K562 (cell line): Measurements from ENCODE around the gene NAA15. TPM values are rescaled to one million over a fixed set of nuclear protein-coding genes. Genes with fewer than 3 reads are reported as not detected.

Source experiments
- ATAC-seq: fragments of 200-7000 bp; cut with Tn5 transposase; 3 replicates; pipeline ENCODE4 v1.9.1; 2020; ENCODE audit warnings: moderate library complexity
- BruUV-seq: library from RNA; stranded (reverse); fragments of 400-500 nt; replicated peaks from 2 replicates; lab custom pipeline; 2021; lab: Mats Ljungman, UMichigan
- CTCF ChIA-PET: fragments of 300-600 bp; formaldehyde crosslinking; extraction: SDS; loops from one replicate; lab custom pipeline; 2021; ENCODE audit warnings: low intra/inter-chr PET ratio; lab: Yijun Ruan, JAX
- POLR2A ChIA-PET: fragments of 300-600, 350-650 bp; sonication (Branson Sonifier 250); formaldehyde crosslinking; extraction: SDS; loops from one replicate; lab custom pipeline; 2021; ENCODE audit warnings: antibody characterized with exemption, inconsistent platforms; lab: Yijun Ruan, JAX
- DNase-seq, 4 experiments: peaks; one replicate each; pipeline versions ENCODE4 v3.0.0 to v3.0.0-alpha.2; 2011 to 2018; ENCODE audit warnings: low spot score in 3 of 4, mixed read lengths in 3 of 4; ENCODE audit errors: extremely low read depth in 1 of 4
- FAIRE-seq: peaks from 2 replicates; lab custom pipeline; 2011; peaks lifted over from hg19 to GRCh38; lab: Jason Lieb, UNC
- H2AFZ ChIP-seq: 2 replicates; pipeline ENCODE4 v1.6.0; 2011; ENCODE audit warnings: low read depth, low read length, control low read depth, inconsistent platforms
- H3K27ac ChIP-seq: fragments of 200-600 bp; 3 replicates; pipeline ENCODE4 v1.8.0; 2011; ENCODE audit warnings: low read depth, mild to moderate bottlenecking, control low read depth, inconsistent platforms, low read length, moderate library complexity, mixed read lengths; ENCODE audit errors: extremely low read depth
- H3K27me3 ChIP-seq, 2 experiments: fragments of 300-600 bp in 1 of 2; 2 replicates in 1 of 2; 3 replicates in 1 of 2; pipeline versions ENCODE4 v1.6.0 to v1.8.0; 2011; ENCODE audit warnings: inconsistent platforms in 2 of 2, low read length in 2 of 2, mild to moderate bottlenecking in 1 of 2, mixed read lengths in 1 of 2, moderate library complexity in 1 of 2; ENCODE audit not compliant: control insufficient read depth in 2 of 2, insufficient read depth in 2 of 2
- H3K36me3 ChIP-seq: fragments of 300-600 bp; 3 replicates; pipeline ENCODE4 v1.8.0; 2011; ENCODE audit warnings: mild to moderate bottlenecking, low read length, inconsistent platforms; ENCODE audit not compliant: control insufficient read depth, insufficient read depth
- H3K4me1 ChIP-seq, 2 experiments: fragments of 200-600 bp in 1 of 2; replicated peaks in 1 of 2; 2 replicates in 1 of 2; 3 replicates in 1 of 2; pipeline versions ENCODE4 v1.5.1 to v1.8.0; 2011; ENCODE audit warnings: inconsistent platforms in 2 of 2, low read length in 2 of 2, mild to moderate bottlenecking in 1 of 2, mixed read lengths in 1 of 2, moderate library complexity in 1 of 2; ENCODE audit not compliant: control insufficient read depth in 2 of 2, insufficient read depth in 2 of 2
- H3K4me2 ChIP-seq: 2 replicates; pipeline ENCODE4 v1.6.1; 2011; ENCODE audit warnings: low read length, control low read depth, inconsistent platforms, mixed read lengths; ENCODE audit not compliant: insufficient read depth
- H3K4me3 ChIP-seq: fragments of 200-600 bp; sonication (generic), shearing (Covaris generic); 2 replicates; pipeline ENCODE4 v1.5.1; 2016; ENCODE audit warnings: control low read depth, inconsistent platforms
- H3K79me2 ChIP-seq: fragments of 200-600 bp; 3 replicates; pipeline ENCODE4 v1.8.0; 2011; ENCODE audit warnings: low read length, inconsistent platforms; ENCODE audit not compliant: control insufficient read depth, insufficient read depth
- H3K9ac ChIP-seq, 2 experiments: 2 replicates each; pipeline versions ENCODE4 v1.6.0 to v1.6.1; 2011; ENCODE audit warnings: low read depth in 2 of 2, low read length in 2 of 2, control low read depth in 1 of 2, inconsistent platforms in 1 of 2, mild to moderate bottlenecking in 1 of 2, mixed read lengths in 1 of 2; ENCODE audit not compliant: insufficient read depth in 1 of 2
- H3K9me1 ChIP-seq: one replicate; pipeline ENCODE4 v1.6.0; 2011; ENCODE audit warnings: inconsistent platforms, mild to moderate bottlenecking, low read length, moderate library complexity; ENCODE audit not compliant: control insufficient read depth, insufficient read depth
- H3K9me3 ChIP-seq: replicated peaks from 2 replicates; pipeline ENCODE4 v1.5.1; 2011; ENCODE audit warnings: low read depth, low read length, inconsistent platforms; ENCODE audit not compliant: control insufficient read depth, insufficient read depth
- H4K20me1 ChIP-seq: replicated peaks from 2 replicates; pipeline ENCODE4 v1.6.1; 2011; ENCODE audit warnings: low read length, inconsistent platforms, mixed read lengths; ENCODE audit not compliant: control insufficient read depth, insufficient read depth
- CTCFL ChIP-seq: IDR thresholded peaks from 2 replicates; pipeline ENCODE4 v1.6.1; 2011; ENCODE audit warnings: borderline replicate concordance, low read depth, mild to moderate bottlenecking, moderate library complexity, low read length; ENCODE audit not compliant: insufficient read depth, poor library complexity, severe bottlenecking
- DLX4 ChIP-seq: fragments of 250-450 bp; sonication (Bioruptor Pico); IDR thresholded peaks from 2 replicates; pipeline ENCODE4 v1.6.1; 2021; ENCODE audit warnings: mild to moderate bottlenecking
- WGBS: fragments of 100-300 bp; shearing (Covaris generic); methylation state at CpG from one replicate; pipeline ENCODE4 v1.1.6; 2016; ENCODE audit warnings: low coverage, mixed read lengths; ENCODE audit not compliant: insufficient coverage; ENCODE audit errors: missing lambda C conversion rate; 5-methylcytosine and 5-hydroxymethylcytosine counted together
- in situ Hi-C: fragments of 300-500 bp; cut with MboI; formaldehyde crosslinking; loops from 4 replicates; pipeline ENCODE4 v1.15.0; 2018; ENCODE audit warnings: inconsistent platforms, mixed read lengths
- intact Hi-C: fragments of 100-400 bp; cut with micrococcal nuclease; formaldehyde crosslinking; loops from 2 replicates; pipeline ENCODE4 v1.14.2; 2022
- polyA plus RNA-seq, 8 experiments: library from polyadenylated mRNA; depleted of rRNA in 4 of 8; stranded (reverse) in 5 of 8; unstranded in 3 of 8; fragments of >200 nt; fragmentation: Nextera tagmentation in 2 of 8; fragmentation: Illumina TruSeq in 1 of 8; extraction: Ambion mirVana in 2 of 8; extraction: Trizol in 1 of 8; gene quantifications; 2 replicates each; pipeline versions ENCODE4 v1.2.1 to v1.2.3, GENCODE V29; 2011 to 2014; ENCODE audit warnings: inconsistent platforms in 1 of 8, missing spikeins in 1 of 8
- total RNA-seq, 7 experiments: library from RNA; depleted of rRNA in 6 of 7; stranded (reverse); fragments of >200 nt in 6 of 7; fragmentation: Illumina TruSeq in 2 of 7; extraction: Trizol in 2 of 7; gene quantifications; 2 replicates each; pipeline versions ENCODE4 v1.2.1 to v1.2.3, GENCODE V29; 2011 to 2021; ENCODE audit warnings: low replicate concordance in 1 of 7

The NAA15 gene
- total and polyA plus RNA-seq, 9 of the 15 experiments (the other 6 are each of a cell fraction or from before 2014, with no cell fraction given): 37.8 to 117 (median 63.2) TPM

- intact Hi-C loops: no loop called here
- CTCF ChIA-PET: no interaction called here
Observed at GRCh38 chr4:139389991-139390390, 88.7 kb downstream of the NAA15 start.

More at GRCh38 chr4:139389991-139390390, 88.7 kb downstream of the NAA15 start:
- in situ Hi-C loops: no loop called here
- Histone ChIP-seq H3K9me1 (no peaks in the 10 kb centered on the region), H3K36me3 (peaks cover 84% of the 10 kb centered on the region), H3K9me3 (no peaks in the 10 kb centered on the region), H3K27me3 (no peaks in the 10 kb centered on the region), H4K20me1 (no peaks in the 10 kb centered on the region), H3K4me1 (no peaks in the 10 kb centered on the region), H3K4me3 (no peak overlapping the region), H3K27ac (no peak overlapping the region), H3K79me2 (no peaks in the 10 kb centered on the region), H3K4me2 (no peak overlapping the region), H3K9ac (no peak overlapping the region), H2AFZ (no peak overlapping the region)
- ATAC-seq (no peak), FAIRE-seq (no peak), DNase-seq (no peak)
- POLR2A ChIA-PET: interaction anchor here (0.7 kb wide), 1 partner anchor 63 kb away, joined by 3 read pairs; no protein-coding TSS in a partner anchor
- BruUV-seq: no TSS peak
- no peak for TF ChIP-seq CTCFL
- TF ChIP-seq DLX4: no peak
- WGBS: 100% methylated on average over 1 of the region's 1 CpG
